Ishikawa (cell line): ENCODE data around the gene GZMA.

Experiments used
- CEBPB ChIP-seq: IDR thresholded peaks from 2 replicates; pipeline ENCODE4 v1.6.1; 2012
- CREB1 ChIP-seq: IDR thresholded peaks from 2 replicates; pipeline ENCODE4 v1.6.1; 2012; ENCODE audit warnings: low read depth
- EGR1 ChIP-seq: IDR thresholded peaks from 2 replicates; pipeline ENCODE4 v1.6.1; 2012
- EP300 ChIP-seq: IDR thresholded peaks from 2 replicates; pipeline ENCODE4 v1.6.1; 2012; ENCODE audit warnings: borderline replicate concordance
- FOXM1 ChIP-seq: IDR thresholded peaks from 2 replicates; pipeline ENCODE4 v1.6.1; 2012; ENCODE audit warnings: low read depth, borderline replicate concordance
- MAX ChIP-seq: IDR thresholded peaks from 2 replicates; pipeline ENCODE4 v1.6.1; 2012
- NFIC ChIP-seq: IDR thresholded peaks from 2 replicates; pipeline ENCODE4 v1.6.1; 2012
- RAD21 ChIP-seq: IDR thresholded peaks from 2 replicates; pipeline ENCODE4 v1.6.1; 2012; ENCODE audit warnings: low read depth
- TAF1 ChIP-seq: IDR thresholded peaks from 2 replicates; pipeline ENCODE4 v1.6.1; 2012; ENCODE audit warnings: low read depth, mild to moderate bottlenecking
- TCF12 ChIP-seq: IDR thresholded peaks from 2 replicates; pipeline ENCODE4 v1.6.1; 2012; ENCODE audit warnings: low read depth
- TEAD4 ChIP-seq: IDR thresholded peaks from 2 replicates; pipeline ENCODE4 v1.6.1; 2012
- USF1 ChIP-seq: IDR thresholded peaks from 2 replicates; pipeline ENCODE4 v1.6.1; 2012
- YY1 ChIP-seq: IDR thresholded peaks from 2 replicates; pipeline ENCODE4 v1.6.1; 2012; ENCODE audit warnings: low read depth
- ZBTB7A ChIP-seq: IDR thresholded peaks from 2 replicates; pipeline ENCODE4 v1.6.1; 2012; ENCODE audit warnings: low read depth
- TF ChIP-seq, protein P1 (sequence below): IDR thresholded peaks from 2 replicates; pipeline ENCODE4 v1.6.1; 2012; ENCODE audit warnings: low read depth, mild to moderate bottlenecking

The GZMA gene

DNA sequence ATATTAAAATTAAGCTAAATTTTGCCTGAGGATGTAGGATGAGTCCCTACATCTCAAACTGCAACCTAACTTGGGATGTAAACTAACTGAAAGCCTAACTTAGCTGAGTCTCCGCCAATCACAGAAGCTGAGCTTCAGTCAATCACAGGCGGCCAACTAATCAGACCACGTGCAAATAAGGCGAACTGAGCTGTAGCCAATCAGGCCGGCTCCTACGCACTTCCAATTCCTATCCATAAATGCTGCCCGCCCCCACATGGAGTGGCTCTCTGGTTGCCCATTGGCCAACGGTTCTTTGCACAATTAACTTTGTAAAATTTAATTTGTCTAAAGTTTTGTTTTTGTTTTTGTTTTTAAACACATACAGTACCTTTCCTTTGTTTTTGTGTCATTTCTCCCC, 43.6 kb downstream of the GZMA start:
- TF ChIP-seq RAD21 (no peak), CREB1 (no peak), MAX (no peak), EP300 (no peak), USF1 (no peak), TCF12 (no peak), TAF1 (no peak), TEAD4 (no peak), ZBTB7A (no peak), YY1 (no peak), EGR1 (no peak), CEBPB (no peak)
- TF ChIP-seq, protein P1, sequence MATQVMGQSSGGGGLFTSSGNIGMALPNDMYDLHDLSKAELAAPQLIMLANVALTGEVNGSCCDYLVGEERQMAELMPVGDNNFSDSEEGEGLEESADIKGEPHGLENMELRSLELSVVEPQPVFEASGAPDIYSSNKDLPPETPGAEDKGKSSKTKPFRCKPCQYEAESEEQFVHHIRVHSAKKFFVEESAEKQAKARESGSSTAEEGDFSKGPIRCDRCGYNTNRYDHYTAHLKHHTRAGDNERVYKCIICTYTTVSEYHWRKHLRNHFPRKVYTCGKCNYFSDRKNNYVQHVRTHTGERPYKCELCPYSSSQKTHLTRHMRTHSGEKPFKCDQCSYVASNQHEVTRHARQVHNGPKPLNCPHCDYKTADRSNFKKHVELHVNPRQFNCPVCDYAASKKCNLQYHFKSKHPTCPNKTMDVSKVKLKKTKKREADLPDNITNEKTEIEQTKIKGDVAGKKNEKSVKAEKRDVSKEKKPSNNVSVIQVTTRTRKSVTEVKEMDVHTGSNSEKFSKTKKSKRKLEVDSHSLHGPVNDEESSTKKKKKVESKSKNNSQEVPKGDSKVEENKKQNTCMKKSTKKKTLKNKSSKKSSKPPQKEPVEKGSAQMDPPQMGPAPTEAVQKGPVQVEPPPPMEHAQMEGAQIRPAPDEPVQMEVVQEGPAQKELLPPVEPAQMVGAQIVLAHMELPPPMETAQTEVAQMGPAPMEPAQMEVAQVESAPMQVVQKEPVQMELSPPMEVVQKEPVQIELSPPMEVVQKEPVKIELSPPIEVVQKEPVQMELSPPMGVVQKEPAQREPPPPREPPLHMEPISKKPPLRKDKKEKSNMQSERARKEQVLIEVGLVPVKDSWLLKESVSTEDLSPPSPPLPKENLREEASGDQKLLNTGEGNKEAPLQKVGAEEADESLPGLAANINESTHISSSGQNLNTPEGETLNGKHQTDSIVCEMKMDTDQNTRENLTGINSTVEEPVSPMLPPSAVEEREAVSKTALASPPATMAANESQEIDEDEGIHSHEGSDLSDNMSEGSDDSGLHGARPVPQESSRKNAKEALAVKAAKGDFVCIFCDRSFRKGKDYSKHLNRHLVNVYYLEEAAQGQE, result no peak

- TF ChIP-seq CEBPB (no peak), RAD21 (peak; percentile 97), TEAD4 (no peak), ZBTB7A (no peak)
Measured at GRCh38 chr5:55146543-55147151, 44.2 kb downstream of the GZMA start.

GRCh38 chr5:55149308-55149795, 46.9 kb downstream of the GZMA start:
- TF ChIP-seq CEBPB (no peak), TEAD4 (no peak), ZBTB7A (no peak), YY1 (no peak), RAD21 (no peak), USF1 (no peak), CREB1 (no peak), EGR1 (no peak), TCF12 (no peak), FOXM1 (no peak), EP300 (no peak), MAX (no peak)
- TF ChIP-seq, protein P1, result no peak

DNA sequence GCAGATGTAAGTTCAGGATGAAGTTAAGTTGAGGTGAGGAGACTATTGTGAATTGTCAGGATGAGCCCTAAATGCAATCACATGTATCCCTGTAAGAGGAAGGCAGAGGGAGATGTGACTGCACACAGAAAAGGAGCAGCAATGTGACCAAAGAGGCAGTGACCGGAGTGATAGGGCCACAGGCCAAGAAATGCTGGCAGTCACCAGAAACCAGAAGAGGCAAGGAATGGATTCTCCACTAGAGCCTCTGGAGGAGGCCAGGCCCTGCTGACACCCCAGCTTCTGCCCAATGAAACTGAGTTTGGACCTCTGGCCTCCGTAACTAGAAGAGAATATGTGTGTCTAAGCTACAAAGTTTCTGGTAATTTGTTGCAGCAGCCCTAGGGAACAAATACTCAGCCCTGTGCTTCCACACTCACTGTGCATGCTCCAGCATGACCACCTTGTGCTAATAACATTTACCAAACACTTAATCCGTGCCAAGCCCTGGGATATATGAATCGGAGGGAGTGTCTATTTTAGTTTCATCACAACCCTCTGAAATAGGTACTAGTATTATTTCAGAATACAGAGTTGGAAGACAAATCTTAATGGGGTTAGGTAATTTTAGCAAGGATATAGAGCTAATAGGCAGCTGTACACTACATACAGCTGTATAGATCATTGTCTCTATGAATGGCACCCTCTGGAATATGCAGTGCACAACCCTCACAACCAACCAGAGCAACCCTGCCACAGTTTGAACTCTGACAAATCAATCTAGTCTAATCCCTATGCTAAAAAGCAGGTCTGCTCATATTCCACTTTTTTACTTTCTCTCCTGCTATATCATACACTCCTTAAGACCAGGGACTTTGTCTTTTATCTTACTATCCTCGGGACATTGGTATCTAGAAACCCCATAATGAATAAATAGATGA, 49.7 kb downstream of the GZMA start:
- TF ChIP-seq RAD21 (no peak), TEAD4 (no peak), YY1 (no peak), NFIC (no peak), TCF12 (no peak), USF1 (no peak), CEBPB (no peak), EP300 (no peak), TAF1 (no peak), CREB1 (no peak), EGR1 (no peak), FOXM1 (no peak), ZBTB7A (no peak)
- TF ChIP-seq, protein P1, result no peak
